ENCODE results near the gene BCORL1.
A peak's percentile ranks its signal among the peaks of the same experiment; 100 is the strongest.

BCORL1 gene

GRCh38 chrX:129958814-129959492 is 23.5 kb upstream of the BCORL1 start:
- no peak for DNase-seq (ENCODE audit: low read depth)
- H3K4me3 ChIP-seq (ENCODE audit: low read depth, low read length): no peak overlapping the region

GRCh38 chrX:129959493-129959832 is 23.0 kb upstream of the BCORL1 start:
- no peak overlapping the region for H3K4me3 ChIP-seq (ENCODE audit: low read depth, low read length)

GRCh38 chrX:129961180-129962083 is 21.0 kb upstream of the BCORL1 start:
- DNase-seq (ENCODE audit: low read depth): no peak

More at GRCh38 chrX:129959493-129959832, 23.0 kb upstream of the BCORL1 start:
- DNase-seq (ENCODE audit: low read depth): no peak

GRCh38 chrX:129963729-129964128 is 18.7 kb upstream of the BCORL1 start:
- no peak overlapping the region for H3K4me3 ChIP-seq (ENCODE audit: low read depth, low read length)
- no peak for DNase-seq (ENCODE audit: low read depth)

More at GRCh38 chrX:129961180-129962083, 21.0 kb upstream of the BCORL1 start:
- H3K4me3 ChIP-seq (ENCODE audit: low read depth, low read length): no peak overlapping the region

GRCh38 chrX:129965166-129965565 is 17.3 kb upstream of the BCORL1 start:
- no peak overlapping the region for H3K4me3 ChIP-seq (ENCODE audit: low read depth, low read length)
- no peak for DNase-seq (ENCODE audit: low read depth)

GRCh38 chrX:129968968-129969367 is 13.5 kb upstream of the BCORL1 start:
- DNase-seq (ENCODE audit: low read depth): no peak
- no peak overlapping the region for H3K4me3 ChIP-seq (ENCODE audit: low read depth, low read length)

- no peak for DNase-seq (ENCODE audit: low read depth)
- no peak overlapping the region for H3K4me3 ChIP-seq (ENCODE audit: low read depth, low read length)
Observed at GRCh38 chrX:129976441-129976840, 6.0 kb upstream of the BCORL1 start.

GRCh38 chrX:129979207-129979920 is 3.1 kb upstream of the BCORL1 start:
- H3K4me3 ChIP-seq (ENCODE audit: low read depth, low read length): no peak overlapping the region
- no peak for DNase-seq (ENCODE audit: low read depth)

GRCh38 chrX:129980001-129980401 is 2.4 kb upstream of the BCORL1 start:
- H3K4me3 ChIP-seq (ENCODE audit: low read depth, low read length): peak overlapping the region; percentile 52
- DNase-seq (ENCODE audit: low read depth): no peak

- no peak for DNase-seq (ENCODE audit: low read depth)
- H3K4me3 ChIP-seq (ENCODE audit: low read depth, low read length): peak overlapping the region; percentile 52
Observed at GRCh38 chrX:129980540-129981199, 1.8 kb upstream of the BCORL1 start.

GRCh38 chrX:129981200-129981553 is 1.3 kb upstream of the BCORL1 start:
- peak overlapping the region; percentile 52 for H3K4me3 ChIP-seq (ENCODE audit: low read depth, low read length)
- DNase-seq (ENCODE audit: low read depth): no peak

- DNase-seq (ENCODE audit: low read depth): no peak
- peak overlapping the region; percentile 52 for H3K4me3 ChIP-seq (ENCODE audit: low read depth, low read length)
Observed at GRCh38 chrX:129981752-129982299, 609 bp upstream of the BCORL1 start.

- no peak overlapping the region for H3K4me3 ChIP-seq (ENCODE audit: low read depth, low read length)
- DNase-seq (ENCODE audit: low read depth): no peak
Observed at GRCh38 chrX:129983575-129984110, 1.2 kb downstream of the BCORL1 start.

- H3K4me3 ChIP-seq (ENCODE audit: low read depth, low read length): peak overlapping the region; percentile 57
- no peak for DNase-seq (ENCODE audit: low read depth)
Observed at GRCh38 chrX:129984111-129984958, 1.9 kb downstream of the BCORL1 start.

GRCh38 chrX:129987871-129988270 is 5.4 kb downstream of the BCORL1 start:
- no peak overlapping the region for H3K4me3 ChIP-seq (ENCODE audit: low read depth, low read length)
- no peak for DNase-seq (ENCODE audit: low read depth)

- no peak for DNase-seq (ENCODE audit: low read depth)
- no peak overlapping the region for H3K4me3 ChIP-seq (ENCODE audit: low read depth, low read length)
Observed at GRCh38 chrX:129992181-129992580, 9.7 kb downstream of the BCORL1 start.

- DNase-seq (ENCODE audit: low read depth): no peak
Observed at GRCh38 chrX:129996120-129996519, 13.7 kb downstream of the BCORL1 start.

GRCh38 chrX:129997086-129997485 is 14.7 kb downstream of the BCORL1 start:
- DNase-seq (ENCODE audit: low read depth): no peak
- H3K4me3 ChIP-seq (ENCODE audit: low read depth, low read length): no peak overlapping the region

More at GRCh38 chrX:129996120-129996519, 13.7 kb downstream of the BCORL1 start:
- H3K4me3 ChIP-seq (ENCODE audit: low read depth, low read length): no peak overlapping the region

Measured in skeletal muscle cell (primary cell).